DMS153 (cell line): Measurements from ENCODE around the gene FKBP9.
"Not testable (repeated sequence)": the region's sequence is repeated elsewhere in the genome, so short reads cannot be mapped to it uniquely, and the experiment has no call there.

Experiments used
- DNase-seq: peaks from one replicate; lab custom pipeline; 2025; lab: John Stamatoyannopoulos, UW

The FKBP9 gene, protein sequence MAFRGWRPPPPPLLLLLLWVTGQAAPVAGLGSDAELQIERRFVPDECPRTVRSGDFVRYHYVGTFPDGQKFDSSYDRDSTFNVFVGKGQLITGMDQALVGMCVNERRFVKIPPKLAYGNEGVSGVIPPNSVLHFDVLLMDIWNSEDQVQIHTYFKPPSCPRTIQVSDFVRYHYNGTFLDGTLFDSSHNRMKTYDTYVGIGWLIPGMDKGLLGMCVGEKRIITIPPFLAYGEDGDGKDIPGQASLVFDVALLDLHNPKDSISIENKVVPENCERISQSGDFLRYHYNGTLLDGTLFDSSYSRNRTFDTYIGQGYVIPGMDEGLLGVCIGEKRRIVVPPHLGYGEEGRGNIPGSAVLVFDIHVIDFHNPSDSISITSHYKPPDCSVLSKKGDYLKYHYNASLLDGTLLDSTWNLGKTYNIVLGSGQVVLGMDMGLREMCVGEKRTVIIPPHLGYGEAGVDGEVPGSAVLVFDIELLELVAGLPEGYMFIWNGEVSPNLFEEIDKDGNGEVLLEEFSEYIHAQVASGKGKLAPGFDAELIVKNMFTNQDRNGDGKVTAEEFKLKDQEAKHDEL

DNA sequence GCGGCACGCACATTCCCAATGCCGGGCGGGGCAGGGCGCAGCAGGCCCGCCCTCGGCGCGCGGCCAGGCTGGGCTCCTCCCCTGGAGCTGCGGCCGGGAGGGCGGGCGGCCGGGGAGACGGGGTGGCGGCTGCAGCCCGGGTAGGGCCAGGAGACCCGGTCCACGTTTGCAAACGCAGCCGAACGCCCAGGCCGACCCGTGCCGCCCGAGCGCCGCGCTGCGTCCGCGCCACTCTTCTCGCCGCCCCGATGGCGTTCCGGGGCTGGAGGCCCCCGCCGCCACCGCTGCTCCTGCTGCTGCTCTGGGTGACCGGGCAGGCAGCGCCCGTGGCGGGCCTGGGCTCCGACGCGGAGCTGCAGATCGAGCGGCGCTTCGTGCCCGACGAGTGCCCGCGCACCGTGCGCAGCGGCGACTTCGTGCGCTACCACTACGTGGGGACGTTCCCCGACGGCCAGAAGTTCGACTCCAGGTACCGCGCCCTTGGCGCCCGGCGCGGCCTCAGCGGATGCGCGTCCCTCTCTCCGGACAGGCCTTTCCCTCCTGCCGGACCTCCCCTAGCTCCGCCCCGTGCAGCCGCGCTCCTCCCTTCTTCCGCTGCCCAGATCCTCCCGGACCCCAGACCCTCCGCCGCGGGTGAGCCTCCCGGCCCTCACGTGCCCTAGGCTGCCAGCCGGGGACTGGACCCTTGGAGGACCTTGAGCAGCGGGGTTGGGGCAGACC, at the start of gene FKBP9:
Gene FKBP9 (plus strand): TSS at position 115 of the 720 bp plus-strand sequence. CDS start 134 bp downstream, at position 249.
- DNase-seq, result peak; percentile 71

DNA sequence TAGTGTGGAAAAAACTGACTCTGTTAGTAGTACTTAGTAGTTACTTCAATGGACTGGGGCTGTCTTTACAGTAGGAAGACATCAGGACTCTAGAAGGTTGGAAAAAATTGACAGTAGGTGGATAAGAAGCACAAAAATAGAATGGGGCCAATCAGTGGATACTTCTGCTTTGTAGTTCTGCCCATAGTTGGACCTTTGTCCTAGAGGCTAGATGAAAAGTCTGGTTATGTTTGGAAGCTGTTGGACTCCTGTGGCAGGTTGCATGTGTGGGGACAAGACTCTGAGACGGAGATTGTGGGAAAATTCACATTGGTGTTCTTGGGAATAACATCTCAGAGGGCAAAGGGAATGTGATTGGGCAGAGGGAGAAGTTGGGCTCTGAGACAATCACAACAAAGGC, 47.0 kb upstream of the FKBP9 start:
- DNase-seq, result no peak

DNA sequence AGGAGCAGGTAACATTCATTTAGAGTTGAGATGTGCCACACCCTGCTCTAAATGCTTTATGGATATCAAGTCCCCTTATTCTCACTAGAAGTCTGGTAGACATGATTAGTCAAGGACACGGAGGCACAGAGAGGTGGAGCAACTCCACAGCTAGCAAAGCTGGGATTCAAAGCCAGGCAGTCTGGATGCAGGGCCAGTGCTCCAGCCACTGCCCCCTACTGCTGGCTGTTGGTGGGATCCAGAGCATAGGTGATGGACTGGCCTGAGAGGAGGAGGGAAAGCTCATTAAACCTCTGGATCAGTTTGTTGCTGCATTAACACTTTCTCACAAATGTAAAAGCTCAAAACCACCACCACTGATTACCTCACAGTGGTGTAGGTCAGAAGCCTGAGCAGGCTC, 43.1 kb upstream of the FKBP9 start:
- no peak for DNase-seq

DNA sequence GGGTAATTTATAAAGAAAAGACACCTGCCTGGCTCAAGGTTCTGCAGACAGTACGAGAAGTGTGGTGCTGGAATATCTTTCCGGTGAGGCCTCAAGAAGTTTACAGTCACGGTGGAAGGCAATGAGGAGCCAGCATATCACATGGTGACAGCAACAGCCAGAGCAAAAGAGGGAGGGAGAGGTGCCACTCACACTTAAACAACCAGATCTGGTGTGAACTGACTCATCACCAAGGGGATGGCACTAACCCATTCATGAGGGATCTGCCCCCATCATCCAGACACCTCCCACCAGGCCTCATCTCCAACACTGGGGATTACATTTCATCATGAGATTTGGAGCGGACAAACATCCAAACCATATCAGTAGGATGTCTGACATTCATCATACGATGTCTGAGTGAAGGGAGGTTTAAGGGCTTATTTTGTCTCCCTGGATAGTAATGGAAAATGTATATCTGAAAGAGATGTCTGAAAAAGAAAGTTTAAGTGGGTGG, 42.2 kb upstream of the FKBP9 start:
- DNase-seq, result no peak

DNA sequence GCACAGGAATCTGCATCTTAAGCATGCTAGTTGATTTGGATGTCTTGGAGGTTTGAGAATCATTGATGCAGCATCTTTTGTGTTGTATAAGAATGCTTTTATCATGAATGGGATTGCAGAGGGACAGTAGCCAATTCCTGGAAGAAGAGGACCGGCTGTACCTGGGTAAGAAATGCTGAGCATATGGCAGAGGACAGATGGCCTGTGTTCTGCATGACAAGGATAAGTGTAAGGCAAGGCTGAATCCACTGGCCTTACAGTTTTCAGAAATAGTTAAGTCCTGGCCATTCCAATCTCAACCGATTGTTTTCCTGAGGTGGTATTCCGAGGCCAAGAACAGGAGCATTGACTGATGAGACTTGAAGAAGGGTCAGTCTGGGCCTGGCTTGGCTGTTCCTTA, 41.2 kb upstream of the FKBP9 start:
- no peak for DNase-seq

DNA sequence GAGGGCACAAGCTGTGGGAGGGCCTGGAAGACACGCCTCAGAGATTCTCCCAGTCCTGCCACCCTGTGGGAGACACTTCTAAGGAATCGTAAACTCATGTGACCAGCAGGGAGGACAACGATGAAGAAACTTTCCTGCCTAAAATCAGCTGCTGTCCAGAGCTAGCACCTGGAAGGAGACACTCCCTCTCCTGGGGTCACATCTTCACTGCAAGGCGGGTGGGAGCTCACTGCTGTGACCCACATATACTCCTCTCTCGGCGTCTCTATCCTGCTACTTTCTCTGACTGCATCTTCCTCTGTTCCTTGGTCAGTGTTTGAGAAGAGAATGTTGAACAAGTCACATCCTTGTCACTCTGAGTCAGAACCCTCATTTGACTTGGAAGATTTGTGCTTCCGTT, 40.2 kb upstream of the FKBP9 start:
- DNase-seq, result not testable (repeated sequence)

DNA sequence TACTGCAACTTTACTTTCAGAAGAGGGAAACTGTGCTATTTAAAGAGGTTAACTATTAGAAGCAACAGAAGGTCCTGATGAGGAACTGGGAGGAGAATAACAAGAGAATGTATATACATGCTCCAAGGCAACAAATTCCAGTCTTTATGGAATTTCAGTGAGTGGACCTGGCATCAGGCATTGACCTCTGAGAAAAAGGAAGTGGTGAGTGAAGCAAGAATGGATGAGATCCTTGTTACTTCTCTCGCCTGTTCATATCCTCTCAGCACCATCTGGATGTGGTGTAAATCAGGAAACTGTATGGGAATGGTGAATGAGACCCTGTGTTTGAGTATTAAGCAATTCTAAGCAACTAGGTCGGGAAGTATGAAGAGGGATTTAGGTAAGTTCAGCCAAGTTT, 35.3 kb upstream of the FKBP9 start:
- no peak for DNase-seq

DNA sequence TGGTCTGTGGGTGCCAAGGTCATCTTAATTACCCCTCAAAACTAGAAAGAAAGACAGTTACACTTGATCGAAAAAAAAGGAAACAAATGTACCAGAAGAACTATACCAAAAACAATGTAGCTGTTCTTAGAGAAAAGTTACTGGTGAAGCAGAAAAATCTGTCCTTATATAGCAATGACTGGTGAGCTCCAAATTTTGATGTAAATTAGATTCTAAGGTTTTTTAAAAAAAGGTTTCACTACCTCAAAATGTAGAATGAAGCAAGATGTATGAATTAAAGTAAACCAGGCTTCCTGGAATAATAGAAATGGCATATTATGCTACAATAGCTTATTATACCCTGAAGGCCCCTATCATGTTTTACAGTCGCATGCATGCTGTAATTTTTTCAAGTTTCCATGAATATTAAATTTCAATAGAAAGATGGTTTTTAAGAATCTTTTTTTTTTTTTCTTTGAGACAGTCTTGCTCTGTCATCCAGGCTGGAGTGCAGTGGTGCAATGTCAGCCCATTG, 28.4 kb upstream of the FKBP9 start:
- no peak for DNase-seq

DNA sequence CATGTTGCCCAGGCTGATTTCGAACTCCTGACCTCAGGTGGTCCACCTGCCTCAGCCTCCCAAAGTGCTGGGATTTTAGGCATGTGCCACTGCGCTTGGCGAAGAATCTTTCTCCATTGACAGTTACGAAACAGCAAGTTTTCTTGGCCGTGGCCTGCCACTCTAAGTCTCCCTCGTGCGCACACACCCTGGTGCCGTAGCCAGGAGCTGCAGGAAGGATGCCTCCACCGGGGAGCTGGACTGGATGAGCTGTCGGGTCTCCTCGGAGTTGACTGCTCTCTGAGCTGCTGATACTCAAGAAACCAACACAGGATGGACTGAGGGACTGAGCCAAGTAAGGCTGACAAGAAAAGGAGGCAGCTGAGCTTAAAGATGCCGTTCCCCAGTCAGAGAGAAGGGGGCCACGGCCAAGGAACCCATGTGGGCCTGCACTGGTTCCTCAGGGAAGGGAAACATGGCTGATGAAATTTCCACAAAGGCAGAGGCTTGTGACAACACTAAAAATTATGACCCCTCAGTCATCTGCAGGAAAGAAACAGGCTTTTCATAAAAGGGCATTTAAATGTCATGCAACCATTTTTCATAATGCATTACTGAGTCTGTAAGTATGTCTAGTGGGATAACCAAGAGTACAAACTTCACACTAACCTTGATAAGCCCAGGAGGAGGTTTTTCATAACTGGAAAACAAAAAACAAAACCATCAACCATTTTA, 27.7 kb upstream of the FKBP9 start:
- DNase-seq, result no peak

DNA sequence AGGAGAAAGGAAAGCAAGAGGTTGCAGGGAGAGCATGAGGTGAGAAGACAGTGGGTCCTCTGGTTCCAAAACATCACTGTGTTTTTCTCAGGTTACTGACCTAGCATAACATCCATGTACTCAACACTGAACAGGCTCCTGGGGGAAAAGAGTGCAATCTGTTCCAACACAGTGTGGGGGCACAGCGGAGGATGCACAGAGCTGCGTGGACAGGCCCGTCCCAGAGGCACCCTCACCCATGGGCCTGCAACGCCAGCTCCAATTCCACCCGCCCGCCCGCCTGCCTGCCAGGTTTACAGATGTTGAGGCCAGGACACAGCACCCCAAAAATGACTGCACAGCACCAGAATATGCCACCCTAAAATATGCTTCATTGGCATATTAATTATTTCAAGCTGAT, 26.9 kb upstream of the FKBP9 start:
- DNase-seq, result no peak

DNA sequence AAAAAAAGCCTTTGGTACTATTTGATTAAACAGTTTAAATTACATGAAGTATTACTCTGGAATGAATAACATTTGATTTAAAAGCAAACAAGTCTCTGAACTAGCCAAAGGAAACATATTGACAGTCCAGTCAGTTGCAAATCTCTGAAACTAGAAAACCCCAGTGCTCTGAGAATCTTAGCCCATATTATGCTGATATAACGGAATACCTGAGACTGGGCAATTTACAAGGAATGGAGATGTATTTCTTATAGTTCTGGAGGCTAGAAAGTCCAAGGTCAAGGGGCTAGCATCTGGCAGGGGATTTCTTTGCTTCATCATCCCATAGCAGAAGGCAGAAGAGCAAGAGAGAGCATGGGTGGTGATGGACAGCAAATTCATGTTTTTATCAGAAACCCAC, 21.7 kb upstream of the FKBP9 start:
- DNase-seq, result no peak

DNA sequence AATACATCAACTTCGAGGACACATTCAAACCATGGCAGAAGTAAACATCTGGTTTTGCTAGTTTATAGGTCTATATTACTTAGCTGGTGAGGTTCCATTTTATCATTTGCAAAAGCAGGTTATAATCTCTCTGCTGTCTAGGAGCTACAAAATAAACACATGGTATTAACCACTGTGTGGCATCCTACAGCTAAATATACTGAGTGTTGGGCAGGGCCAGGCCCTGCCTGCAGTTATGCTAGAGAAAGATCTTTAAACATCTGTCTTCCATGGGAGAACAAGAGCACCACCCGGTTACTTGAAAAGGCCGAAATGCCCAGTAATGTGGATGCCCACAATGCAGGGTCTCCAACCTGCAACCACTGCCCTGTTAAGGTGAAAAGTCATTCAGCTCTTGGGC, 20.6 kb upstream of the FKBP9 start:
- no peak for DNase-seq

DNA sequence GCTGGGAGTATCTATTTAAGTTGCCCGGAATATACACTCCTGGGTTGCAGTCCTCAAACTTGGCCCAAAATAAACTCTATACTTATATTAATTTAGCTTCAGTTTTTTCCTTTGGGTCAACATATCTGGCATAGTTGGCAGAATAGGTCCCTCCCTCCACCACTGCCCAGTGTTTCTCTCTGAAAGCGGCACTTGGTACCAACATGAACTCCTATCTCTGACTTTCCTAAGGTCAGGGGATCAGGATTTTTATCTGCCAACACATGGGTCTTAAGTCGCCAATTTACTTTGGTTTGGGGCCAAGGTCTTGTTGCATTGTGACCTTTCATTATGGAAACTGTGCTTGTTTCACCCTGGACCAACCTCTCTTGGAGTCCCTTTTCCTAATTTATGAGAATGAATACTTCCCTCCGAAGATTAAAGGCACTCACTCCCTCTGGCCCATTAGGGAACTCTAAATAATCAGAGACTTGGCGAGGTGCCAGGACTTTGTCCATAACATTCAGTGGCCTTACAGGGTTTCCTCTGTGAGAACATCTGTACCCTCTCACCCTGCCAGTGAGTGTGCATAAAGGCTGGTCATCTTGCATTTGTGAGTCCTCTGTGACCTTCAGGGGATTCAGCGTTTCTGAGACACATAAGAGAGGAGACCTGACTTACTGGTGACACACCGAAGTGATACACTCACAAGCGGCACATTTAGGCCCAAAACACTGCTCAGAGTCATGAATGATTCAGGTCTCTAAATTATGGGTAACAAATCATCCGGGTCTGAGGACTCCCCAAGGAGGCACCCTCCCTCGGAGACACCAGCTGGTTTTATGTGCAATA, 19.7 kb upstream of the FKBP9 start:
- DNase-seq, result peak; percentile 49

DNA sequence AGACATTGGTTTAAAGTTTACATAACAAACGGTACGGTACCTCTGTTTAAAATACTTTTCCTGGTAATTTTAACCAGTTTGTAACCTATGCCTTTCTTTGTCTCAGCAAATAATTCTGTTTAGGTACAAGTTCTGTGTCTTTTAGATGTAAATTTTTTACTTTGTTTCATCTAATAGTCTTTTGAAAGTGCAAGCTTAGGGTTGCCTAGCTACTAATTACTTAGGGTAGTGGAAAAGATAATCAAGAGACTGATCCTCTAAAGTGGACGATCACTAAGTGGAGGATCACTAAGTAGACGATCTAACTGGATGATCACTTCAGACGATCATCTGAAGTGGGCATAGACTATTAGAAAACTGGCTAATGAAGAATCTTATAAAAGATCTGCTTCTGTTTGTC, 16.1 kb upstream of the FKBP9 start:
- DNase-seq, result no peak

DNA sequence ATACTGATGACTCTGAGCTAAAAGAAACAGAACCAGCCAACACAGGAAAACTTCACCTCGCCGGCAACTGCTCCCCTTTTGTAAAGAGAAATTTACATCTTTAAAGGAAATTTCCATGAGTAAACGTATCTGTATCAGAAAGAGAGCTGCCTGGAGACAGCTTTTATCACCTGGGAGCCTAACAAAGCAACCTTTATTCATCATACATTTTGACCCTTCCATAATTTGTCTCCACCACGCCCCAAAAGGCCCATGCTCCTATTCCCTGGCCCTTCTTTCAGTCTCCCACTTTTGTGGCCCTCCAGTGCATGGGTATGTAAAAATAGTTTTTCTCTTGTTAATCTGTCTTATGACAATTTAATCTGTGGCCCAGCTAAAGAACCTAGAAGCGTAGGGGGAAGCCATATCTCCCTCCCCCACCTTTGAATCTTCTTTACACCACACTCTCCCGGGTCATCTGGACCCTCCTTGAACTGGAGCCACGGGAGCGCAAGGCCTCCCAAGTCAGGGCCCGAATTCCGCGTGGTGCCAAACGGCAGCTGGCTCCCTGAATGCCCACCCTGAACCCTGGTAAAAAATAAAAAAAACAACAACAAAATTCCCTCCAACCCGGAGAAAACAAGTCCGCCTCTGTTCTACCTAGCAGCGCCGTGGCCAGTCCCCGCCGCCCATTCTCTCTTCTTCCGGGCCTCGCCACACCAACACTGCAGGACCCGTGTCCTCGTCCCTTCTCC, 15.4 kb upstream of the FKBP9 start:
- peak; percentile 9 for DNase-seq

DNA sequence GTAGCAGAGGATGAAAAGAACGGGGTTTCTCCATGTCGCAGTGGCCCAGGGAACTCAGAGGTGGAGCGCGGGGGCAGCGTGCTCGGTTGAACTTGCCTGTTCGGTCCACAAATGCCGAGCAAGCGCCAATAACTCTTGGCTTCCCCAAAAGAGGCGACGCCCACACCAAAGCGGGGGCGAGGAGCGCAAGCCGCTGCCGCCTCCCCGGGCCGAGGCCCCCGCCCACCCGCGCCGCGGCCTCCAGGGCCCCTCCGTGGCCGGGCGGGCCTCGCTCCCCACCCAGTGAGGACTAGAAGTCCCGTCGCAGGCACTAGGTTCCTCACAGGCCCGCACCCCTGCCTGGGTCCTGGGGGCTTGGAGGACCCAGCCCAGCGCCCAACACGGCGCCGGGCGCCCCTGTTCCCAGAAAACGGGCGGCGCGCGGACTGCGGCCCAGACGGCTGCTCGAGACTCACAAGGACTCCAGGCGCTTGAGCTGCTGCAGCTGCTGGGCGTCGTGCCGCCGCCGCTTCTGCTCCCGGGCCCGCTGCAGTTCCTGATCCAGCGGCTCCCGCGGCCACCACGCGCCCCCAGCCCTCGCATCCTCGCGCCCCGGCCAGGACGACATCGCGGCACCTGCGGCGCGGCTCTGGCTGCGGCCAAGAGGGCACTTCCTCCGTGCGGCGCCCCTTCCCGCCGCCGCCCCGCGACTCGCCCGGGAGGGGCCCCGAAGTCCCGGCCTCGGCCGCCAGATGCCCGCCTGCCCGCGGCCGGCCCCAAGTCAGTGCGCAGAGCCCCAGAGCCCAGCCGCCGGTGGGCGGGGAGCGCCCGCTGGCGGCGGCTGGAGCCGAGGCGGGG, 14.6 kb upstream of the FKBP9 start:
- peak; percentile 85 for DNase-seq

DNA sequence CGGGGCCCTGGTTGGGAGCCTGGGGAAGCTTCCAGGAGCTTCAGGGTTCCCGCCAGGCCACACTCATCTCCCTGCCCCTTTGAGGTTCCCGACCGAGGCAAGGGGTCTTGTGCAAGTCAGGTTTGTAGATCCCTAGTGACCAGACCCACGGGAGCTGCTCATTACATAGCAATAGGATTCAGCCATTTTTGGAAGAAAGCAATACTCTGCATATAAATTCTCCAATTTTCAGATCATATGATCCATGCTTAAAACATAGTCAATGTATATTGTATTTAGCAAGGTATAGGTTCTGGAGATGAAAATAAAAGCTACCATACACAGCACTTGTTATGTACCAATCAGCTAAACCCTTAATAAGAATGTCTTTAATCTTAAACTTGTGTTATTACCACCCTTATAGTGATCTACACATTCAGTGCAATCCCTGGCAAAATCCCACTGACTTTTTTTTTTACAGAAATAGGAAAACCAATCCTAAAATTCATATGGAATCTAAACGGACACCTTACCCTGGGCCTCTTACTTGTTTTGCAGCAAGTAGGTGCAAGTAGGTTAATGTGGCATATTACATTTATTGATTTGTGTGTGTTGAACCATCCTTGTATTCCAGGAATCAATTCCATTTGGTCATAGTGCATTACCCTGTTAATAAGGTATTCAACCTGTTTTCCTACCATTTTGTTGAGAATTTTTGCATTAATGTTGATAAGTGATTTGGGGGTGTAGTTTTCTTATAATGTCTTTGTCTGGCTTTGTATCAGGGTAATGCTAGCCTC, 13.8 kb upstream of the FKBP9 start:
- no peak for DNase-seq

DNA sequence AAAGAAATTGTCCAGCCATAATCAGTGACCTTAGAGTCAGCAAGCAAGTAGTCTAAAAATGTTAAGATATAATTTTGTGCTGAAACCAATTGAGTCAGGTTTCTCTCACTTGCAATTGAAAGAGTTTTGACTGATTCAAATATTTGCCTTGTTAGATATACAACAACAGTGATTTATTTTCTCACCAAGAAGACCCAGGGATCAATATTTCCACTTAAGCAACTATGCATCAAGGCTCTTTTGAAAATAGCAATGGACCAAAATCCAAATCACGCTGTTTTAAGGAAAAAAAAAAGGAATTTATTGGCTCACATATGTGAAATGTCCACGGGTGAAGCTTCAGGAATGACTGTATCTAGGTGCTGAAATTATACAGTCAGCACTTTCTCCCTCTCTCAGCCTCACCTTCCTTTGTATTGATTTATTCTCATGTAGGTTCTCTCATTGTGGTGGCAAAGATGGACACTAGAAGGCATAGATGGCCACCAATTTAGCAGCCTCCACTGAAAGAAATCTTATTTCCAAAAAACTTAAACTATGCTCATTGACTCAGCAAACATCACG, 9.7 kb upstream of the FKBP9 start:
- DNase-seq, result no peak
